ENCODE results near the gene DYSF.

Gene DYSF

DNA sequence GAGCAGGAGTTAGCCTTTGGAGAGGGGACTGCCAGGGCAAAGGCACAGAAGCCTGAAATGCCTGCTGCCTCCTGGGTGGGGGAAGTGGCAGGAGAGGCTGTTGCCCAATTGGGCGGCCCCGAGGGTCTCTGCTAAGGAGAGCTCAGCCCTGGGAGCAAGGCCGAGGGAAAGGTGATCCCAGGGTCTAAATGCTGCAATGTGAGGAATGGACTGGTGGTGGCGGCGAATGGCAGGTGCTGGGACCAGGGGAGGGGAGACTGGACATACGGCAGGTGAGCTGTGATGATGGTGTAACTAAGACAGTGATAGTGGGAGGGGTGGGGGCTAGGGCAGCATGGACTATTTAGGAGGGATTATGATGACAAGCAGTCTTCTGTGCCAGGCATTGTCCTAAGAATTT, 104.0 kb downstream of the DYSF start:
- TF ChIP-seq EZH2 (optimal IDR thresholded peaks at IDR 0.05; ENCODE audit: low read depth, low read length) (no peak), EZH2phosphoT487 (IDR thresholded peaks at IDR 0.05; ENCODE audit: low read length) (no peak)
- TF ChIP-seq, protein P1, sequence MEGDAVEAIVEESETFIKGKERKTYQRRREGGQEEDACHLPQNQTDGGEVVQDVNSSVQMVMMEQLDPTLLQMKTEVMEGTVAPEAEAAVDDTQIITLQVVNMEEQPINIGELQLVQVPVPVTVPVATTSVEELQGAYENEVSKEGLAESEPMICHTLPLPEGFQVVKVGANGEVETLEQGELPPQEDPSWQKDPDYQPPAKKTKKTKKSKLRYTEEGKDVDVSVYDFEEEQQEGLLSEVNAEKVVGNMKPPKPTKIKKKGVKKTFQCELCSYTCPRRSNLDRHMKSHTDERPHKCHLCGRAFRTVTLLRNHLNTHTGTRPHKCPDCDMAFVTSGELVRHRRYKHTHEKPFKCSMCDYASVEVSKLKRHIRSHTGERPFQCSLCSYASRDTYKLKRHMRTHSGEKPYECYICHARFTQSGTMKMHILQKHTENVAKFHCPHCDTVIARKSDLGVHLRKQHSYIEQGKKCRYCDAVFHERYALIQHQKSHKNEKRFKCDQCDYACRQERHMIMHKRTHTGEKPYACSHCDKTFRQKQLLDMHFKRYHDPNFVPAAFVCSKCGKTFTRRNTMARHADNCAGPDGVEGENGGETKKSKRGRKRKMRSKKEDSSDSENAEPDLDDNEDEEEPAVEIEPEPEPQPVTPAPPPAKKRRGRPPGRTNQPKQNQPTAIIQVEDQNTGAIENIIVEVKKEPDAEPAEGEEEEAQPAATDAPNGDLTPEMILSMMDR (IDR thresholded peaks at IDR 0.05; ENCODE audit: low read length), result no peak

DNA sequence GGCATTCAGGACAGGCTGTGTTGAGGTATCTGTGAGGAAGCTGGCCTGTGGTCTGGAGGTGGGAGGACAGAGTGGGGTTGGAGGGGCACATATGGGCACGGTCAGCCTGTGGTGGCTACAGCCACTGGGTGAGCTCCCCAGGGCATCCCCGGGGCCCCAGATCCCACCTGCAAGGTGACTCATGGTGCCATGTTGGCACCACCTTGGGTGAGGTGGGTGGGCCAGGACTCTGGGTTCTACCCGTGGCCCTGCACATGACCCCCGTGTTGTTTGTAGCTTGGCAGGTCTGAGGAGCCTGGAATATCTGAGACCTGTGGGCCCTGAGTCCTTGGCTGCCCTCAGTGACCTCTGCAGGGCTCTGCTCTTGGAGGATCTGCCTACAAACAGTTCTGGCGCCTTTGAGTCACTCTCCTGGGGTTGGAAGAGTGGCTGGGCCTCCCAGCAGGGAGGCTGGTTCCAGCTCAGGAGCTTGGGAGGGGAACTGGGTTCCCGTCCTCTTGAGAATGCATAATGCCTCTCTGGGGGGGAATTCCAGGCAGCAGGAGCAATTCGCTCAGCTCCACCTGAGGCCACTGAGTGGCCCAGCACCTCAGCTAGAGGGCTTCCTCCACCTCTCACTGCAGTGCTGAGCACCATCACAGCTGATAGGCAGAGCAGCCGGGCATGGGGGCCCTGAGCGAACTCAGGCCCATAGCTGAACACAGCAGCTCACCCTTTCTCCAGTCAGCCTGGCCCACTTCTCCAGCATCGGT, 105.1 kb downstream of the DYSF start:
- Histone ChIP-seq H3K4me2 (ENCODE audit: low read depth, low read length) (no peak overlapping the region), H3K27me3 (replicated peaks; ENCODE audit: insufficient read depth, low read length) (peaks cover 8% of the 10 kb centered on the region; the same call in 1 of the 2 replicates), H3K79me2 (ENCODE audit: low read length) (no peaks in the 10 kb centered on the region), H3K9me3 (replicated peaks; ENCODE audit: insufficient read depth, low read length) (no peaks in the 10 kb centered on the region), H3F3A (ENCODE audit: insufficient read depth, low read length) (no peaks in the 10 kb centered on the region), H2AFZ (ENCODE audit: low read length) (no peak overlapping the region), H3K9me2 (replicated peaks; ENCODE audit: insufficient read depth, low read length) (no peaks in the 10 kb centered on the region), H3K4me3 (ENCODE audit: low read length) (no peak overlapping the region), H3K36me3 (replicated peaks; ENCODE audit: insufficient read depth, low read length) (no peaks in the 10 kb centered on the region), H3K4me1 (ENCODE audit: low read length) (no peaks in the 10 kb centered on the region), H3K27ac (ENCODE audit: low read length) (no peak overlapping the region), H4K20me1 (ENCODE audit: insufficient read depth, low read length) (no peaks in the 10 kb centered on the region), H3K9ac (ENCODE audit: low read length) (no peak overlapping the region)
- TF ChIP-seq, protein P1 (IDR thresholded peaks at IDR 0.05; ENCODE audit: low read length), result no peak
- TF ChIP-seq EZH2 (optimal IDR thresholded peaks at IDR 0.05; ENCODE audit: low read depth, low read length) (no peak), EZH2phosphoT487 (IDR thresholded peaks at IDR 0.05; ENCODE audit: low read length) (no peak)
- DNase-seq, result no peak

More for the DNA sequence above, 104.0 kb downstream of the DYSF start:
- no peak for DNase-seq
- peaks cover 8% of the 10 kb centered on the region; the same call in 1 of the 2 replicates for H3K27me3 ChIP-seq (replicated peaks; ENCODE audit: insufficient read depth, low read length)
- H3F3A ChIP-seq (ENCODE audit: insufficient read depth, low read length), result no peaks in the 10 kb centered on the region
- H4K20me1 ChIP-seq (ENCODE audit: insufficient read depth, low read length), result no peaks in the 10 kb centered on the region
- no peaks in the 10 kb centered on the region for H3K4me1 ChIP-seq (ENCODE audit: low read length)
- no peak overlapping the region for H3K4me2 ChIP-seq (ENCODE audit: low read depth, low read length)
- H3K4me3 ChIP-seq (ENCODE audit: low read length), result no peak overlapping the region
- H2AFZ ChIP-seq (ENCODE audit: low read length), result no peak overlapping the region
- H3K9me3 ChIP-seq (replicated peaks; ENCODE audit: insufficient read depth, low read length), result no peaks in the 10 kb centered on the region
- no peaks in the 10 kb centered on the region for H3K36me3 ChIP-seq (replicated peaks; ENCODE audit: insufficient read depth, low read length)
- no peak overlapping the region for H3K27ac ChIP-seq (ENCODE audit: low read length)
- H3K9me2 ChIP-seq (replicated peaks; ENCODE audit: insufficient read depth, low read length), result no peaks in the 10 kb centered on the region
- H3K9ac ChIP-seq (ENCODE audit: low read length), result no peak overlapping the region
- H3K79me2 ChIP-seq (ENCODE audit: low read length), result no peaks in the 10 kb centered on the region

DNA sequence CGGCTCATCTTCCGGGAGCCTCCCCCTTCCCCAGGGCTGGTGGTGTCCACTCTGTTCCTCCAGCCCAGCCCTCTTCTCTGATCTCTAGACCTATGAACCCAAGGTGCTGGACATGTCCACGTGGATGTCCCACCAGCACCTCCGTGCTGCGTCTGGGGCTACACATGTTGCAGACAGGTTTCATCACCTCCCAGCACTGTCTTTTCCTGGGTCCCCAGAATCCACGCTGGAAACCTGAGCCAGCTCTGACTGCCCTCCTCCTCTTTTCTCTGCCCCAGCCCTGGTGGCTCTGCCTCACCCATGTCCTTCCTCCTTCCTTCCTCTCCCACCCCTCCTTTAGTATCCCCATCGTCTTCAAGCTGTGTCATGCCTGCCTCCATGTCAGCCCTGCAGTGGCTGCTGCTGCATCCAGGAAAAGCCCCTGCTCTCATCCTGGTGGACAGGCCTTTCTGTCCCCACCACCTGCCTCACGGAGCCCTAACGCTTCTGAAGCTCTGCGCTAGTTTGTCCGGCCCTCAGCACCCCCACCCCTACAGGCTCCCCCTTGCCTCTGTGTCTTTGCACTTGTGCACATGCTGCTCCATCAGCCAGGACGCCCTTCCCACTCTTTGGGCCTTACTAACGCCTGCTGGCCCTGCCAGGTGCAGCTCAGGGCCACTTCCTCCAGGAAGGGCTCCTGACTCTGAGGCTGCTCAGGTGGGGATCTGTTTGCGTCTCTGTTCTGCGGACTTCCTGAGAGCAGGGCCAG, 105.9 kb downstream of the DYSF start:
- Histone ChIP-seq H3K79me2 (ENCODE audit: low read length) (no peaks in the 10 kb centered on the region), H3K4me2 (ENCODE audit: low read depth, low read length) (no peak overlapping the region), H3K9ac (ENCODE audit: low read length) (no peak overlapping the region), H3F3A (ENCODE audit: insufficient read depth, low read length) (no peaks in the 10 kb centered on the region), H4K20me1 (ENCODE audit: insufficient read depth, low read length) (no peaks in the 10 kb centered on the region), H3K9me2 (replicated peaks; ENCODE audit: insufficient read depth, low read length) (no peaks in the 10 kb centered on the region), H3K4me3 (ENCODE audit: low read length) (no peak overlapping the region), H3K27ac (ENCODE audit: low read length) (no peak overlapping the region), H3K4me1 (ENCODE audit: low read length) (no peaks in the 10 kb centered on the region), H2AFZ (ENCODE audit: low read length) (no peak overlapping the region), H3K9me3 (replicated peaks; ENCODE audit: insufficient read depth, low read length) (no peaks in the 10 kb centered on the region), H3K27me3 (replicated peaks; ENCODE audit: insufficient read depth, low read length) (peaks cover 8% of the 10 kb centered on the region; the same call in 1 of the 2 replicates), H3K36me3 (replicated peaks; ENCODE audit: insufficient read depth, low read length) (no peaks in the 10 kb centered on the region)
- TF ChIP-seq EZH2phosphoT487 (IDR thresholded peaks at IDR 0.05; ENCODE audit: low read length), result no peak
- TF ChIP-seq, protein P1 (IDR thresholded peaks at IDR 0.05; ENCODE audit: low read length), result no peak
- TF ChIP-seq EZH2 (optimal IDR thresholded peaks at IDR 0.05; ENCODE audit: low read depth, low read length), result no peak
- DNase-seq, result no peak
